HG03060 (cell line): ENCODE results near the gene ARSA.
"Not testable (repeated sequence)": the region's sequence is repeated elsewhere in the genome, so short reads cannot be mapped to it uniquely, and the experiment has no call there.

Source experiments
- ATAC-seq: cut with Tn5 transposase; IDR thresholded peaks from one replicate; pipeline ENCODE4 v1.9.1; 2021; ENCODE audit warnings: low read depth, moderate number of reproducible peaks; ENCODE audit not compliant: unreplicated experiment

ARSA gene

GRCh38 chr22:50627642-50628542 lies at the start of gene ARSA:
TSS of gene ARSA (minus strand) at chr22:50628152. CDS start at chr22:50627779, 373 bp downstream.
- no peak for ATAC-seq

- ATAC-seq, result no peak
Observed at GRCh38 chr22:50676661-50677492, 48.9 kb upstream of the ARSA start.

- no peak for ATAC-seq
Observed at GRCh38 chr22:50676180-50676636, 48.3 kb upstream of the ARSA start.

GRCh38 chr22:50675553-50676179 lies 47.7 kb upstream of the ARSA start:
- no peak for ATAC-seq

- ATAC-seq, result no peak
Observed at GRCh38 chr22:50674606-50675552, 46.9 kb upstream of the ARSA start.

GRCh38 chr22:50674130-50674500 lies 46.2 kb upstream of the ARSA start:
- ATAC-seq, result no peak

GRCh38 chr22:50673231-50674129 lies 45.5 kb upstream of the ARSA start:
- ATAC-seq, result no peak

GRCh38 chr22:50672471-50673230 lies 44.7 kb upstream of the ARSA start, which contains the start of gene SHANK3:
TSS of gene SHANK3 (plus strand) at chr22:50672823.
- ATAC-seq, result no peak

- ATAC-seq, result no peak
Observed at GRCh38 chr22:50672041-50672440, 44.1 kb upstream of the ARSA start.

GRCh38 chr22:50671641-50672040 lies 43.7 kb upstream of the ARSA start:
- ATAC-seq, result no peak

GRCh38 chr22:50670914-50671538 lies 43.1 kb upstream of the ARSA start:
- no peak for ATAC-seq

- ATAC-seq, result no peak
Observed at GRCh38 chr22:50670513-50670912, 42.6 kb upstream of the ARSA start.

GRCh38 chr22:50665738-50666137 lies 37.8 kb upstream of the ARSA start:
- no peak for ATAC-seq

- ATAC-seq, result no peak
Observed at GRCh38 chr22:50665212-50665611, 37.3 kb upstream of the ARSA start.

GRCh38 chr22:50660306-50660705 lies 32.4 kb upstream of the ARSA start:
- no peak for ATAC-seq

GRCh38 chr22:50659711-50660110 lies 31.8 kb upstream of the ARSA start:
- ATAC-seq, result not testable (repeated sequence)

- no peak for ATAC-seq
Observed at GRCh38 chr22:50657925-50658324, 30.0 kb upstream of the ARSA start.
